SW480 (cell line): ENCODE data around the gene USP13.
"Not testable (repeated sequence)": the region's sequence is repeated elsewhere in the genome, so short reads cannot be mapped to it uniquely, and the experiment has no call there.

ENCODE experiments used
- DNase-seq: peaks from one replicate; pipeline ENCODE4 v3.0.0-alpha.2; 2016; ENCODE audit warnings: low spot score

Gene USP13, protein sequence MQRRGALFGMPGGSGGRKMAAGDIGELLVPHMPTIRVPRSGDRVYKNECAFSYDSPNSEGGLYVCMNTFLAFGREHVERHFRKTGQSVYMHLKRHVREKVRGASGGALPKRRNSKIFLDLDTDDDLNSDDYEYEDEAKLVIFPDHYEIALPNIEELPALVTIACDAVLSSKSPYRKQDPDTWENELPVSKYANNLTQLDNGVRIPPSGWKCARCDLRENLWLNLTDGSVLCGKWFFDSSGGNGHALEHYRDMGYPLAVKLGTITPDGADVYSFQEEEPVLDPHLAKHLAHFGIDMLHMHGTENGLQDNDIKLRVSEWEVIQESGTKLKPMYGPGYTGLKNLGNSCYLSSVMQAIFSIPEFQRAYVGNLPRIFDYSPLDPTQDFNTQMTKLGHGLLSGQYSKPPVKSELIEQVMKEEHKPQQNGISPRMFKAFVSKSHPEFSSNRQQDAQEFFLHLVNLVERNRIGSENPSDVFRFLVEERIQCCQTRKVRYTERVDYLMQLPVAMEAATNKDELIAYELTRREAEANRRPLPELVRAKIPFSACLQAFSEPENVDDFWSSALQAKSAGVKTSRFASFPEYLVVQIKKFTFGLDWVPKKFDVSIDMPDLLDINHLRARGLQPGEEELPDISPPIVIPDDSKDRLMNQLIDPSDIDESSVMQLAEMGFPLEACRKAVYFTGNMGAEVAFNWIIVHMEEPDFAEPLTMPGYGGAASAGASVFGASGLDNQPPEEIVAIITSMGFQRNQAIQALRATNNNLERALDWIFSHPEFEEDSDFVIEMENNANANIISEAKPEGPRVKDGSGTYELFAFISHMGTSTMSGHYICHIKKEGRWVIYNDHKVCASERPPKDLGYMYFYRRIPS

DNA sequence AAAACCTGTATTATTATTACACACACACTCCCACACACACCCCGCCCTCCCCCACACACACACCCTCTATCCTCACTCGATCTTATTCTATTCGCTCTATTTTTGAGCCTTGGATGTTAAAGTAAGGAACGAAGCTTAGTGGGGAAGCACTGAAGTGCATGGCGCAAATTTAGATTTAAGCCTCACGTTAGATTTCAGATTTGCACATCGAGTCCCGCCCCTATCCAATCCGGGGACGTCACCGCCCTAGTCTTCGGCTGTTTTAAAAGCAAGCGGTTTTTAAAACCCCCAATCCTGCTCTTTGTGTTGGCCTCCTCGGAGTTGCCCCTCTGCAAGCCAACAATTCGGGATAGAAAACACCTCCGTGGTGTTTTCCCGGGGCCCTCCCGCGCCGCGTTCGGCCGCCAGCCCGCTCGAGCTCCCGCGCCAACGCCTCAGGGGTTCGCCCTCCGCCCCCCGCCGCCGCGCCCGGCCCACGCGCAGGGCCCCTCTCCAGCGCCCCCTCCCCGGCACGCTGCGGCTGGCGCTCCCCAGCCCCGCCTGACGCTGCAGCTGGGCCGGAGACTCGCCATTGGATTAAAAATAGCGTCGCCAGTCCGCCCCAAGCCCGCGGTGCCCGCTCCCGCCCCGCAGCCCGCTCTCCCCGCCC is at the start of gene USP13:
TSS of gene USP13 (plus strand) at position 594 of the 649 bp plus-strand sequence. CDS start 186 bp downstream, outside the sequence.
- DNase-seq = peak; percentile 80

DNA sequence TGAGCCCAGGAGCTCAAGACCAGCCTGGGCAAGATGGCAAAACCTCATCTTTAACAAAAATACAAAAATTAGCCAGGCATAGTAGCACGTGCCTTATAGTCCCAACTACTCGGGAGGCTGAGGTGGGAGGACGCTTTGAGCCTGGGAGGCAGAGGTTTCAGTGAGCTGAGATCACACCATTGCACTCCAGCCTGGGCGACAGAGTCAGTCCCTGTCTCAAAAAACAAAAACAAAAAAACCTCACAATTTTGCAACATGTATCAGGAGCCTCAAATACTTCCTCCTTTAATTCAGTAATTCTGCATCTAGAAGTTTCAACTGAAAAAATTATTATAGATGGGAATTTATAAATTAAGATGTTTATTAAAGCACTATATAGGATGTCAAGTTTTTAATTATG is 49.5 kb upstream of the USP13 start:
- DNase-seq = no peak

DNA sequence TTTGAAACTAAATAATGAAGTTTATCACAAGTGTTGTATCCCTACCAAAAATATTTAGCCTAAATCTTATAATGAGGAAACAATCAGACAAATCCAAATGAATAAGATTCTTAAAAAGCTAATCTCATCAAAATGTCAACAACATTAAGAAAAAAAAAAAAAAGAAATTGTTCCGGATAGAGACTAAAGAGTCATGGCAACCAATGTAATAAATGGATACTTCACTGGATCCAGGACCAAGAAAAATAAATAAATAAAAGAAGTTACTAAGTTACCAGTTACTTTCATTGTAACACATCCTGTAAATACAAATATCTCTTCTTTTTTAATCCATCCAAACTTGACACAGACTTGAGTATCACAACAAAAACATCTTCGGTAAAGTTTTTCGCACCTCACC is 49.0 kb upstream of the USP13 start:
- DNase-seq = no peak

DNA sequence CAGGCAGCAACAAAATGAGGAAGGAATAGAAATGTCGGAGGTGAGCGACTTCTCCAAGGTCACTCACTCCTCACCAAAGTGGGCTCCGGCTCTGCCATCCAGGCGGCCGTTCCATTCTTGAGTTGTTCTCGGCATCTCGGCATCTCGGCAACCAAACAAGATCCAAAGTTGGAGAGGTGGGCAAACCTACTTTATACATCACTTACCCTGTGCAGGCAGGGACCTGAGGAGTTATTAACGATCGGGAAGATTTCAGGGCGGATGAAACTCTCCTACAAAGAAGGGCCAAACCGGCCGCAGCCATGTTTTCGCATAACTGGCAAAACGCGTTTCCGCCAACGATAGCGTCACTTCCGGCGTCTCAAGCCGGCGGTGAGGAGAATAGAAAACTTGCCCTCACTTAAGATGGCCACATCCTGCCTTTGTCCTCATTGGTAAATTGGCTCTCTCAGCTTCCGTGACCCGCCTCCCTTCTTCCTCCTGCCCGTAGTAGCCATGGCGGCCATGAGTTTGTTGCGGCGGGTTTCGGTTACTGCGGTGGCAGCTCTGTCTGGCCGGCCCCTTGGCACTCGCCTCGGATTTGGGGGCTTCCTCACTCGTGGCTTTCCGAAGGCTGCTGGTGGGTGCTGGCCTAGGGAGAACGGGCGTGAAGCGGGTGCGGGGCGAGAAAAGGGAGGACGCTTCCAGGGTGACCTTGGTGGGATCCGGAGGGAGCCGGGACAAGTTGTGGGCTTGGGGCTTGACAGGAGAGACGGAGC is 48.3 kb upstream of the USP13 start, which contains the start of the genes MRPL47 and NDUFB5:
TSS of gene MRPL47 (minus strand) at position 318 of the 758 bp plus-strand sequence. CDS start at position 304, 14 bp downstream.
TSS of gene NDUFB5 (plus strand) at position 474 of the 758 bp plus-strand sequence. CDS start at position 496, 22 bp downstream.
- peak; percentile 97 for DNase-seq

DNA sequence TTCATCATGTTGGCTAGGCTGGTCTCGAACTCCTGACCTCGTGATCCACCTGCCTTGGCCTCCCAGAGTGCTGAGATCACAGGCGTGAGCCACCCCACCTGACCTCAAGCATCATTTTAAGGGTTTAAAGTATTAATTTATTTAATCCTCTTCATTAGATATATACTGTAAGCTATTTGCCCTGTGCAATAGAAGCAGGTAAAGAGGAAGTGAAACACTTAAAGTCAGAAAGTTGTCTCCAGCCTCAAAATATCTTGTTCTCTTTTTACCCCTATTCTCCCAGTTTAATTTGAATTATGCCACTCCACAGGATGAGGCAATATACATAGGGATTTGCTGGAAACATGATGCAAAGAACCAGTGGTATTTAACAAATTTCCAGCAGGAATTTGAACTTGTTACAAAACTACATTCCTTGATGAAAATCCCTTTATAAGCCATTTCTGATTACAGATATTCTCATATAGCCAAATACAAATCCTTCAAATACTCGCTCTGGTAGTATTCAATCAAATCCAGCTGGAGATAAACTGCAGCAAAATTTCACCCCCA is 46.2 kb upstream of the USP13 start:
- DNase-seq = no peak

DNA sequence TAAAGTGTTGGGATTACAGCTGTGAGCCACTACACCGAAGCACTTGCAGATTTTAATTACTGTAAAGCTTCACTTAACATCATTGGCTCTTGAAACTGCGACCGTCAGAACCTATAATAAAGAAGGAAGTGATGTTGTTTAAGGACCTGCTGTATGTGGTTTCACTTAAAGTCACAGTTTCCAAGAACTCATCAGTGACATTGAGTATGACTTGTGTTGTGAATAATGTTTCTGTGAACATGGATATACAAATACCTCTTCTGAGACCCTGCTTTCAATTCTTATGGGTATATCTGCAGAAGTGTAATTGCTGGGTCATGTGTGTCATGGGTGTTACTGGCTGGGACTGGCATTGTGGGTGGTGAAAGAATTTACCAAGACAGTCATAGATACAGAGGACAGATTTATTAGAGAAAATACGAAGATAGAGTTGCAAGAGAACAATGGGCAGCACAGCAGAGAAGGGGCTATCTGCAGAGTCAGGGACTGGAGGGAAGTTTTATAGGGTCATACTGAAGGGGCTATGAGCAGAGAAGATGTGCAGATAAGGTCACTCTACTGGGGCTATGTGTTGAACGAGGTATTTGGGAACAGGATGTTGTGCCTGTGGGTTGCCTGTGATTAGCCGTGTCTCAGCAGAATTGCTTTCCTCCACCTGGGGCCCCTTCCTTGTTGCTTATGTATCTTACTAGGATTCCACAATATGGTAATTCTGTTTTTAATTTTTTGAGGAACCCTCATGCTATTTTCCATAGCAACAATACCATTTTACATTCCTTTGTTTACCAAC is 43.7 kb upstream of the USP13 start:
- no peak for DNase-seq

DNA sequence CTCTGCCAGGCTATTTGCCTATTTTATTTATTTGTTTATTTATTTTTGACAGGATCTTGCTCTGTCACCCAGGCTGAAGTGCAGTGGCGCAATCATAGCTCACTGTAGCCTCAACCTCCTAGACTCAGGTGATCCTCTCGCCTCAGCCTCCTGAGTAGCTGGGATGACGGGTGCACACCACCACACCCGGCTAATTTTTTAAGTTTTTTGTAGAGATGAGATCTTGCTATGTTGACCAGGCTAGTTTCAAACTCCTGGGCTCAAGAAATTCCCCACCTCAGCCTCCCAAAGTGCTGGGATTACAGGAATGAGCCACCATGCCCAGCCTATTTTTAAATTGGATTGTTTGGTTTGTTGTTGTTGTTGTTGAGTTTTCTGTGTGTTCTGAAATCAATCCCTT is 42.8 kb upstream of the USP13 start:
- no peak for DNase-seq

DNA sequence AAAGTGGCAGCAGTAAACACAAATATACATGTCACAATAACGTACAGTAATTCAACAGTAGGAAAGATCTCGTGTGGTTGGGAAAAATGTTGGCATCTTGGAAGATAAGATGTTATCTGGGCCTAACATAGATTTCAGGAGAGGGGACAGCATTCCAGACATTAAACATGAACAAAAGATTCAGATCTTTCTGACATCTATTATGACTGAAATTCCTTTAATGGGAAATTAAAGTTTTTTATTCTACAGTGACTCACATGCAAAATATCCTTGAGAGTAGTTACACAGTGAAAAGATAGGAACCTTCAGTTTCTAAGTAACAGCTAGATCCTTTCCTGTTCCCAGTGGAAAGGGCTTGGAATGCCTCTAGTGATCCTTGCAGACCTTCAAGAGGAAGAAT is 39.0 kb upstream of the USP13 start:
- DNase-seq = no peak

DNA sequence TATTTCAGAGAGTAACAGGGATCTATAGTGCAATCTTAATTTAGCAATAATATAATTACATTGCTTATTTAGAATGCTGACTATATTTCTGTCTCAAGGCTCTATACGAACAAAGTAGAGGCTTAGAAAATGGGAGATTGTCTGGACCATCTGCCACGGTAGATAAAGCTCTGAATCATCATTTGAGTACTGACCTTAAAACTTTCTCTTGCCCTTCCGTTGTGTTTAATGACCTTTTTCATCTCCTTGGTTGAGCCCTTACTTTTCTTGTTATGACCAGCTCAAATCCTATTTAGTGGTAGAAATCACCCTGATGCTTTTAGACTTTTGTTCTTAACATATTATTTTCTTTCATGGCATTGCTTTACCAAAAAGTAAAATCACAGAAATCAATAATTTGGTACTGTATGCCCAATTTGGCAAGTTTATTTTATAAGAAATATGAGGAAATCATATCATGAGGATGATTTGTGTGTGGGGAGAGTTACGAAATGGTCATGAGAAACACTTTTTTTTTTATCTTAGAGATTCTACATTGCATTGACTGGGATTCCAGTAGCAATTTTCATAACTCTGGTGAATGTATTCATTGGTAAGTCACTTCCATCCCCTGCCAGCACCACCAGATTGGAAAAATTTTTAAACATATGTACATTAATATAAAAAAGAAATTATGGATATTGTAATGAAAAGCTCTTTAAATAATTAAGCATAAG is 37.2 kb upstream of the USP13 start:
- DNase-seq = no peak

DNA sequence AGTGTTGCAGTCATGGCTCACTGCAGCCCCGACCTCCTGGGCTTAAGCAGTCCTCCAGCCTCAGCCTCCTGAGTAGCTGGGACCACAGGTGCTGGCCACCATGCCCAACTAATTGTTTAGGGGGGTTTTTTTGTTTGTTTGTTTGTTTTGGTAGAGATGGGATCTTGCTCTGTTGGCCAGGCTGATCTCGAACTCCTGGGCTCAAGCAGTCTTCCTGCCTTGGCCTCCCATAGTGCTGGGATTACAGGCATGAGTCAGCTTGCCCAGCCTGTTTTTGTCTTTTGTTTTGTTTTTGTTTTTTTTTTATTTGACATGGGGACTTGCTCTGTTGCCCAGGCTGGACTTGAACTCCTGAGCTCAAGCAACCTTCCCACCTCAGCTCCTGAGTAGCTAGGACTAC is 30.8 kb upstream of the USP13 start:
- DNase-seq = no peak

DNA sequence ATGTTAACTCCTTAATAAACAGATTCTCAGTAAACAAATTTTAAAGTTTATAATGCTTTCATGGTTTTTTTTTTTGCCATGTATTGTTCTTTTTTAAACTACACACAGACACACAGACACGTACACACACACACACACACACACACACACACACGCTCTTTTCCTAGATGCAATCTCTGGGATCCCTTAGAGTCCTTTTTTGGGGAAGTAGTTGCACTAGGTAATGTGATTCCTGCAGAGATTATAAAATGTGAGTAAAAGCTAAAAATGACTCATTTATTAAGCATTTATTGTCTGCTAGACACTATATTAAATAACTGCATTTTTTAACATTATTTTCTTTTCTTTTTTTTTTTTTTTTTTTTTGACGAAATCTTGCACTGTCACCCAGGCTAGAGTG is 28.4 kb upstream of the USP13 start:
- DNase-seq = no peak

DNA sequence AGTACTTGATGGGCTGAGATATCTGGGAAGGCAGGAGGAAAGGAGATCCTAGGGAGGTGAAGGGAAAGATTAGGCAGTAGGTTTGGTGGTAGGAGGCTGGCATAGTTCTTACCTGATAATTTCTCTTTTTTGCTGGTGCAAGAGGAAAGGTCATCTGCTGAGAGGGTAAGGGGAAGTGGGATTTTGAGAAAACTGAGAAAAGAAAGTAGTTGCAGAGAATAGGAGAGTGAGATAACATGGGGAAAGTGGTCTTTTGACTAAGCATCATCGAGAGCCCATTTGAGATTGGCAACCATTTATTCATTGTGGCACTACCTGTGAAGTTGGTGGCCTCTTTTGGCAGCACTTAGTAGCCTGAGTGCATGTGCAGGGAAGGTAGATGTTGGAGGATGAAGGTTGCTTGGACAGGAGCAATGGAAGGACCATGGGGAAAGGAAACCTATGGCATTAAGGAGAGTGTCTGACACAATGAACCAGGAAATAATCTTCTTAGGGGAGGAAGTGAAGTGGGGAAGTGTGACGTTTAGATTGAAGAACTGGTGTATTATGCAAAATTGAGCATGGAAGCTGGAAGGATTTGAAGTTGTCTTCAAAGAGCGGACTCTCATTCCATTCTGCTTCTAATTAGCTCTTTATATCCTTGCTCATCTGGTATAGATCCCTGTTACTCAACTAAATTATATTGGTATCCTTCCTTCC is 21.9 kb upstream of the USP13 start:
- DNase-seq = no peak

DNA sequence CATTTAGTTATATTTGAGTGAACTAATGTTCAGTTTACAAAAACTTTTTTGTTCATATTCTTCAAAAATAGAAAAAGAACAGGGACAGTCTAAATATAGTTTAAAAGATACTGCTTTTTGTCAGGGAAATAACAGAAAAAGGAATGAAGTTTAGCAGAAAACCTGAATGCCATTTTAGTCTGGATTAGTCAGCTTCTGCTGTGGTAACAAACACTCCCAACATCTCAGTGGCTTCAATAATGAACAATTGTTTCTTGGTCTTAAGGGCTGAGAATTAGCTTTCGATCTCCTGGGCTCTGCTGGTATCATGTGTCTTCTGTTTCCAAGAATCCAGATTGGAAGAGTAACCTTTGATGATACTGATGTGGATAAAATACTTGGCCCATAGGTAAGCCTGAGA is 12.4 kb upstream of the USP13 start:
- DNase-seq = no peak

DNA sequence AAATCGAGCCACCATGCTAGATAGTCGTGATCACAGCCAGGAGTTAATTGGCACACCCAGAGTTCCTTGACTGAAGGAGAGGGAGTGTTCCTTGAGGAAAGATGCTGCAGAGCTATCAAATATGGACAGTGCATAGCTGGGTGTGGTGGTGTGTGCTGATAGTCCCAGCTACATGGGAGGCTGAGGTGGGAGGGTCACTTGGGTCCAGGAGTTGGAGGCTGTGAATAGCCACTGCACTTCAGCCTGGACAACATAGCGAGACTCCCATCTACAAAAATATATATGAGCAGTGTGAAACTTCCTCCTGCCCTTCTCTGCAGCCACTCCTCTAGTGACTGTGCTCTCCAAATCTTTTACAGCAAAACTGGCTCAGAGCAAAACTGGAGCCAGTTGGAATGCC is 10.0 kb upstream of the USP13 start:
- DNase-seq = no peak

DNA sequence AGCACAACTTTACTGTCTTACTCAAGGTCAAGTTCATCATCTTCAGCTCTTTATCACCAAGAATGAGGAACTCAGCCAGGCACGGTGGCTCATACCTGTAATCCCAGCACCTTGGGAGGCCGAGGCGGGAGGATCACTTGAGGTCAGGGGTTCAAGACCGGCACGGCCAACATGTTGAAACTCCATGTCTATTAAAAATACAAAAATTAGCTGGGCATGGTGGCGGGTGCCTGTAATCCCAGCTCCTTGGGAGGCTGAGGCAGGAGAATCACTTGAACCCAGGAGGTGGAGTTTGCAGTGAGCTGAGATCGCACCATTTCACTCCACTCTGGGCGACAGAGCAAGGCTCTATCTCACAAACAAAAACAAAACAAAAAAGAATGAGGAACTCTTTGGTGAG is 9.0 kb upstream of the USP13 start:
- DNase-seq = not testable (repeated sequence)

DNA sequence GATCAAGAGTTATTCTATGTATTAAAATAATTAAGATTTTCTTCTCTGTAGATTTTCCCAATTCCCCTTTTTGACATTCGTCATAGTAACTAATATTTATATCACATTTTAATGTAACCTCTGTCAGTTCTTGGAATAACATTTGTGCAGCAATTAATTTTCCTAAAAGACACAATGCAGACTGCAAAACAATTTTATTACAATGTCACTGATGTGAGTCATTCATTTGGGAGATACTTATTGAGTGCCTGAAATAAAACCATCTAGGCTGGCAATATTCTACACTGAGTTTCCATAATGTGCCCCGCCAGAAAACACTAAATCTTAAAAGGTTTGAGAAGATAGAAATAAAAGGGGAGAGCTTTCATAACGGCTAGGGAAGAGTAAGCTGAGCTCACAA is 6.7 kb upstream of the USP13 start:
- DNase-seq = no peak

DNA sequence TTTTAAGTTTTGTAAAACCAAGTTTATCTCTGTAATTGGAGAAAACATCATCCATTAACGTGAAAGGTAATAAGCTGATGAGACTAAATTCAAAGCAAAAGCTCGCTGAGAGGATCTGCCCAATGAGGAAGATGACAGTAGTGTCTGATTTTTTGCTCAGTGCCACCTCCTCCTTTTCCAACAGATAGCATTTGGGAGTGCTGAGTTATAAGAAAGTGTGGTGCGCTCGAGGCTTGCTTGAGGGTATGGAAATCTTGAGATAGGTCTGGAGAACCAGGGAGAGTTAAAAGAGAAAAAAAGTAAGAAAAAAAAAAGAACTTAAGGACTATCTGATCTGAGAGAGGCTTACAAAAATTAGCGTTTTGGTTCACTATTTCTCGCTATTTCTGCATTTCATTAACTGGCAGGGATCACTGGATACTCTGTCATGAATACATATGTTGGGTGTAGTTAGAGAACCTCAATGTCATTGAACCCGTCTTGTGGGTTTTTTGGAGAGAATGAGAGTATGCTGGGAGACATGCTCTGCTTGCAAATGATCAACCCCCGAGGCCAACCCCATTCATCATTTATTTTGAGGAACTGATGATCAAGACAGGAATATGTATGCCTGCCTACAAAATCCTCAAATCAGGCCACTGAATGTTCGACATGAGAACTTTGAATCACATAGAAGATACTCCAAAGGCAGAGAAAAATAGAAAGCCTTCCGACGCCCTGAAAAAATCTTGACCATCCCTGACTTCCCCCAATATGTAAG is 973 bp upstream of the USP13 start:
- DNase-seq = no peak

DNA sequence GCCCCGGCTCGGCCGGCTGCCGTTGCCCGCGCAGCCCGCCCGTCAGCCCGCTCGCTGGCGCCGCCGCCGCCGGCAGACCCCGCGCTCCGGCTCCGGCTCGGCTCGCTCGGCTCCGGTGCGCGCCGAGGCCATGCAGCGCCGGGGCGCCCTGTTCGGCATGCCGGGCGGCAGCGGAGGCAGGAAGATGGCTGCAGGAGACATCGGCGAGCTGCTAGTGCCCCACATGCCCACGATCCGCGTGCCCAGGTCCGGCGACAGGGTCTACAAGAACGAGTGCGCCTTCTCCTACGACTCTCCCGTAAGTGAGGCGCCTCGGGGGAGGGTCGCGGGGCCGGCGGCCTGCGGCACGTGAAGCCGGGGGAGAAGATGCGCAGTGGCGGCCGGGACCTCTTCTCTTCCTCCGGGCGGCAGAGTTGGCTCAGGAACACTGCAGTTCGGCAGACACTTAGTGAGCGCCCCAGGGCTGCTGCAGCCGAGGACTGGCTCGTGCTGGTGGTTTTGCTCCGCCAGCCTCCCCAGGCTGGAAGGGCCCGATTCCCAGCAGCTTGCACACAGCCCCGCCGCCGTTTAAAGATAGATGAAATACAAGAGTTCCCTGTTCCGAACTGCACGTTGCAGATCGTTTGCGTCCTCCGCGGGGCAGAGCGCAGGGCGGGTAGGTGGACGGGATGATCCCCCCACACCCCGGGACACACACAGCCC is 407 bp downstream of the USP13 start:
- DNase-seq = peak; percentile 82
